WERI-Rb-1 (cell line): Measurements from ENCODE around the gene HS6ST1.

Experiments
- DNase-seq: peaks from one replicate; pipeline ENCODE4 v3.0.0-alpha.2; 2020
- H3K27ac ChIP-seq: fragments of 250-450 bp; sonication (Bioruptor Pico); 2 replicates; pipeline ENCODE4 v1.5.1; 2020; ENCODE audit warnings: mild to moderate bottlenecking, moderate library complexity
- H3K27me3 ChIP-seq: fragments of 250-450 bp; sonication (Bioruptor Pico); 2 replicates; pipeline ENCODE4 v1.5.1; 2021; ENCODE audit warnings: mild to moderate bottlenecking, low read depth, moderate library complexity; ENCODE audit not compliant: insufficient read depth, severe bottlenecking
- H3K36me3 ChIP-seq: fragments of 250-450 bp; sonication (Bioruptor Pico); 2 replicates; pipeline ENCODE4 v1.5.1; 2020; ENCODE audit warnings: mild to moderate bottlenecking, moderate library complexity
- H3K4me3 ChIP-seq: 2 replicates; pipeline ENCODE4 v1.5.1; 2011; ENCODE audit warnings: low read depth, mild to moderate bottlenecking, control low read depth, low read length
- H3K9me3 ChIP-seq: fragments of 250-450 bp; sonication (Bioruptor Pico); 2 replicates; pipeline ENCODE4 v1.5.1; 2021; ENCODE audit warnings: mild to moderate bottlenecking, moderate library complexity; ENCODE audit not compliant: severe bottlenecking
- CTCF ChIP-seq: IDR thresholded peaks from 2 replicates; pipeline ENCODE4 v1.5.1; 2011; ENCODE audit warnings: low read depth, mild to moderate bottlenecking, control low read depth, inconsistent platforms, low read length

The HS6ST1 gene

GRCh38 chr2:128279786-128280157, 38.9 kb downstream of the HS6ST1 start:
- peaks cover 26% of the 10 kb centered on the region for H3K36me3 ChIP-seq

DNA sequence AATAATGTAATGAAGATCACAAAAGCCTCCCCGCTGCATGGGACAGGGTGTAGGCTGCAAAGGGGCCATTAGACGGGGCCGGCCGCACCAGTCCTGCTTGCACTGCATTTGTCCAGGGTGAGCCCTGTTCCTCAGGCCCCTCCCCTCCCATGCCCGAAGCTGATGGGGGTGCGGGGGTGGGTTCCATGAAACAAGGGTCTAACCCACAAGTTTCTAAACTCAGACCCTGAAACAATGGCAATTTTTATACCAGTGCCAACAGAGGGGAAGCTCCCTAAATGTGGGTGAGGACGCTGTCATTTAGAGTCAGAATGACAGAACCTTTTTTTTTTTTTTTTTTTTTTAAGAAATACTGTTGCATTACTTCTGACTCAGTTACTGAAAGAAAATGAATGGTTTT, 39.7 kb downstream of the HS6ST1 start:
- TF ChIP-seq CTCF = no peak
- Histone ChIP-seq H3K36me3 (peaks cover 32% of the 10 kb centered on the region), H3K9me3 (peaks cover 2% of the 10 kb centered on the region), H3K4me3 (no peak overlapping the region), H3K27me3 (no peaks in the 10 kb centered on the region), H3K27ac (no peak overlapping the region)
- DNase-seq = peak; percentile 4

More at GRCh38 chr2:128279786-128280157, 38.9 kb downstream of the HS6ST1 start:
- no peak for DNase-seq
- Histone ChIP-seq H3K9me3 (no peaks in the 10 kb centered on the region), H3K27ac (no peak overlapping the region), H3K27me3 (no peaks in the 10 kb centered on the region), H3K4me3 (no peak overlapping the region)
- no peak for TF ChIP-seq CTCF

DNA sequence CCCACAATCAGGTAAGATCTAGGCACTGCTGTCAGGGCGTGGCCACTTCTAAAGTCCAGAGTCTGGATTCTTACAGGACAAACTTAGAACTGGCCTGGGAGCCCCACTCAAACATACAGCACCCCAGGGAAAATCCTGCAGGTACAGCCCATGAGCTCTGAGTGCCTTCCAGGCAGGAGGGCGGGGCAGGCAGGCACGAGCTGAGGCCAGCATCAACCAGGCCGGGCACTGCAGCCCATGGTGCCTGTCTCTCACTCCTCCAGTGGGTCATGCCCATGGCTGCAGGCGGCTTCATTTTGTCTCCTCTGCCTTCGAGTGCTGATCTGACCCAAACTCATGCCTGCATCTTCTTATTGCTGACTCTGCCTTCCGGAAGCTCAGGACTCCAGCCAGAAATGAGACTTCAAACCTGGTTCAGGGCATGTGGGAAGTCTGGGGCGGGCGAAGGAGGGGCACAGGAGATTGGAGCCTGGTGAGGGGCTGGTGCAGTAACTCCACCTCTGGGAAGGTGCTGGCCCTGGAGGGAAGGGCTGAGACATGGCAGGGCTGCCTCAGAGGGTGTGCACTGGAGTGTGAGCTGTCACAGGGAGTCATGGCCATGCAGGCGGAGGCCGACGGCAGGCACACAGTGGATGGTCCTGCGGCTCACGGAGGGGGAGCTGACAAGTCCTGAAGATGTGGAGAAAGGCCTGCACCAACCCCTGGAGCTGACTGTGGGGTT, 40.5 kb downstream of the HS6ST1 start:
- Histone ChIP-seq H3K9me3 (peaks cover 2% of the 10 kb centered on the region), H3K36me3 (peaks cover 38% of the 10 kb centered on the region), H3K27me3 (no peaks in the 10 kb centered on the region), H3K27ac (no peak overlapping the region), H3K4me3 (no peak overlapping the region)
- TF ChIP-seq CTCF = no peak
- no peak for DNase-seq

- no peak overlapping the region for H3K27ac ChIP-seq
- H3K9me3 ChIP-seq = peaks cover 2% of the 10 kb centered on the region
- TF ChIP-seq CTCF = no peak
- DNase-seq = no peak
- H3K36me3 ChIP-seq = peaks cover 35% of the 10 kb centered on the region
- no peak overlapping the region for H3K4me3 ChIP-seq
- H3K27me3 ChIP-seq = no peaks in the 10 kb centered on the region
Measured at GRCh38 chr2:128276878-128277675, 41.6 kb downstream of the HS6ST1 start.

DNA sequence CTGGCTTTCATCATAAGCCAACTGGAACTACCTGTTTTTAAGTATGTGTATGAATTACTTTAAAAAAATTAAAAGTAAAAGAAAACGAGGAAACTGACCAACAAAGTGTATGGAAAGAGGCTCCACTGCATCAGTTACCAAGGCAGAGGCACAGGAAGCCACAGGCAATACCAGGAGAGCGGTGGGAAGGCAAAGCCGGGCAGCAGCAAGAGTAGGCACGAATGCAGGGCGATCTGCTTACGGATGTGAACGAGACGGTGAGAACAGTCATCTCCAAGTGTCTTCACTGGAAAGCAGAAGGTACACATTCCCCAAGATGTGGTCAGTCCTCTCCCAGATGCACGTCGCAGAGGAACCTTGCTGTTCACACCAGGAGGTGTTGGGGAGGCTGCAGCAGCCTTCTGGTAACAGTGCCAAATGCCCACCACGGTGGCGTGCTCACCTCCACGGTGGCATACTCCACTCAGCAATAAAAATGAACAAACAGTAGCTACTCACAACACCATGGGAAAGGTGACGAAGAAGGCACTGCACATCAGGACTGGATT, 43.1 kb downstream of the HS6ST1 start:
- H3K36me3 ChIP-seq = peaks cover 26% of the 10 kb centered on the region
- H3K27ac ChIP-seq = no peak overlapping the region
- no peak overlapping the region for H3K4me3 ChIP-seq
- TF ChIP-seq CTCF = no peak
- no peaks in the 10 kb centered on the region for H3K27me3 ChIP-seq
- H3K9me3 ChIP-seq = peaks cover 2% of the 10 kb centered on the region
- no peak for DNase-seq
